Measurements from ENCODE around the gene BANF2.

Gene BANF2

GRCh38 chr20:17662333-17663039, 37.3 kb upstream of the BANF2 start:
- Histone ChIP-seq H3K9me3 (no peaks in the 10 kb centered on the region; the same call in 1 of the 2 replicates), H3K4me3 (ENCODE audit: low read depth, low read length) (no peak overlapping the region), H3K27me3 (no peaks in the 10 kb centered on the region), H3K4me1 (no peaks in the 10 kb centered on the region), H3K36me3 (no peaks in the 10 kb centered on the region)
- no peak for TF ChIP-seq CTCF (IDR thresholded peaks at IDR 0.05; ENCODE audit: low read depth, low read length)
- DNase-seq: no peak

- no peak overlapping the region for H3K4me3 ChIP-seq (ENCODE audit: low read depth, low read length)
- no peaks in the 10 kb centered on the region; the same call in 1 of the 2 replicates for H3K9me3 ChIP-seq
- H3K36me3 ChIP-seq: no peaks in the 10 kb centered on the region
- H3K27me3 ChIP-seq: no peaks in the 10 kb centered on the region
- TF ChIP-seq CTCF (IDR thresholded peaks at IDR 0.05; ENCODE audit: low read depth, low read length): no peak
- H3K4me1 ChIP-seq: no peaks in the 10 kb centered on the region; the same call in 1 of the 2 replicates
- no peak for DNase-seq
These were observed 36.7 kb upstream of the BANF2 start for GRCh38 chr20:17663040-17663399.

GRCh38 chr20:17663486-17663885, 36.3 kb upstream of the BANF2 start:
- no peaks in the 10 kb centered on the region; the same call in 1 of the 2 replicates for H3K9me3 ChIP-seq
- H3K4me3 ChIP-seq (ENCODE audit: low read depth, low read length): no peak overlapping the region
- H3K27me3 ChIP-seq: no peaks in the 10 kb centered on the region
- H3K4me1 ChIP-seq: peaks cover 2% of the 10 kb centered on the region
- no peak for TF ChIP-seq CTCF (IDR thresholded peaks at IDR 0.05; ENCODE audit: low read depth, low read length)
- no peaks in the 10 kb centered on the region for H3K36me3 ChIP-seq
- no peak for DNase-seq

- Histone ChIP-seq H3K4me3 (ENCODE audit: low read depth, low read length) (no peak overlapping the region), H3K27me3 (no peaks in the 10 kb centered on the region), H3K4me1 (peaks cover 4% of the 10 kb centered on the region), H3K36me3 (no peaks in the 10 kb centered on the region), H3K9me3 (no peaks in the 10 kb centered on the region; the same call in 1 of the 2 replicates)
- no peak for DNase-seq
- TF ChIP-seq CTCF (IDR thresholded peaks at IDR 0.05; ENCODE audit: low read depth, low read length): no peak
These were observed 35.6 kb upstream of the BANF2 start for GRCh38 chr20:17664025-17664633.

GRCh38 chr20:17665756-17666155, 34.0 kb upstream of the BANF2 start:
- DNase-seq: no peak
- H3K27me3 ChIP-seq: no peaks in the 10 kb centered on the region
- no peaks in the 10 kb centered on the region for H3K36me3 ChIP-seq
- peaks cover 4% of the 10 kb centered on the region for H3K4me1 ChIP-seq
- TF ChIP-seq CTCF (IDR thresholded peaks at IDR 0.05; ENCODE audit: low read depth, low read length): no peak
- no peak overlapping the region for H3K4me3 ChIP-seq (ENCODE audit: low read depth, low read length)
- no peaks in the 10 kb centered on the region; the same call in 1 of the 2 replicates for H3K9me3 ChIP-seq

- H3K4me3 ChIP-seq (ENCODE audit: low read depth, low read length): no peak overlapping the region
- H3K27me3 ChIP-seq: no peaks in the 10 kb centered on the region
- no peaks in the 10 kb centered on the region; the same call in 1 of the 2 replicates for H3K9me3 ChIP-seq
- no peaks in the 10 kb centered on the region for H3K36me3 ChIP-seq
- DNase-seq: no peak
- TF ChIP-seq CTCF (IDR thresholded peaks at IDR 0.05; ENCODE audit: low read depth, low read length): no peak
- peaks cover 5% of the 10 kb centered on the region for H3K4me1 ChIP-seq
These were observed 33.3 kb upstream of the BANF2 start for GRCh38 chr20:17666481-17666880.

Measured in BE2C (cell line).